HG03060 (cell line): ENCODE results near the gene MYO18A.

Source experiments
- ATAC-seq: cut with Tn5 transposase; IDR thresholded peaks from one replicate; pipeline ENCODE4 v1.9.1; 2021; ENCODE audit warnings: low read depth, moderate number of reproducible peaks; ENCODE audit not compliant: unreplicated experiment

The MYO18A gene

GRCh38 chr17:29060475-29060874 lies 119.7 kb downstream of the MYO18A start:
- no peak for ATAC-seq

DNA sequence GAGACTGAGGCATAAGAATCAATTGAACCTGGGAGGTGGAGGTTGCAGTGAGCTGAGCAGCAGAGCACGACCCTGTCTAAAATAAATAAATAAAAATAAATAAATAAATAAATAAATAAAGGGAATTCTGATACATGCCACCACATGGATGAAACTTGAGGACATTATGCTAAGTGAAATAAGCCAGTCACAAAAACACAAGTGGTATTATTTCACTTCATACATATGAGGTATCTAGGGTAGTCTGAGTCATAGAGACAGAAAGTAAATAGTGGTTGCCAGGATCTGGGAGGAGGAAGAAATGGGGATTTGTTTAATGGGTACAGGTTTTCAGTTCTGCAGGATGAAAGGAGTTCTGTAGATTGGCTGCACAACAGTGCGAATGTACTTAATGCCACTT lies 120.9 kb downstream of the MYO18A start:
- no peak for ATAC-seq

DNA sequence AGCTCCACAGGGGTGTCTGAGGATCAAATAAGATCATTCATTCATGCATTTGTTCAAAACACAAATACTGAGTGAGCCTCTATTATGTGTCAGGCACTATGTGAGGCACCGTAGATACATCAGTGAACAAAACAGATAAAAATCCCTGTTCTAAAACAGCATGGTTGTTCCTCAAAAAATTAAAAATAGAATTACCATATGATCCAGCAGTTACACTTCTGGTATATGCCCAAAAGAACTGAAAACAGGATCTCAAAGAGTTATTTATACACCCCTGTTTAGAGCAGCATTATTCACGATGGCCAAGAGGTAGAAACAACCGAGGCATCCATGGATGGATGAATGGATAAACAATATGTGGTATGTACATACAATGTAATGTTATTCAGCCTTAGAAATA lies 121.8 kb downstream of the MYO18A start:
- ATAC-seq: no peak

GRCh38 chr17:29057361-29057760 lies 122.8 kb downstream of the MYO18A start:
- ATAC-seq: no peak

GRCh38 chr17:29054835-29055234 lies 125.4 kb downstream of the MYO18A start:
- ATAC-seq: no peak

GRCh38 chr17:29051731-29052130 lies 128.5 kb downstream of the MYO18A start:
- ATAC-seq: no peak

GRCh38 chr17:29051194-29051593 lies 129.0 kb downstream of the MYO18A start:
- ATAC-seq: no peak

- no peak for ATAC-seq
These were observed 130.0 kb downstream of the MYO18A start for GRCh38 chr17:29050176-29050575.

GRCh38 chr17:29049541-29050145 lies 130.6 kb downstream of the MYO18A start:
- no peak for ATAC-seq

- ATAC-seq: no peak
These were observed 131.5 kb downstream of the MYO18A start for GRCh38 chr17:29048440-29049368.

GRCh38 chr17:29046473-29046839 lies 133.7 kb downstream of the MYO18A start:
- no peak for ATAC-seq

DNA sequence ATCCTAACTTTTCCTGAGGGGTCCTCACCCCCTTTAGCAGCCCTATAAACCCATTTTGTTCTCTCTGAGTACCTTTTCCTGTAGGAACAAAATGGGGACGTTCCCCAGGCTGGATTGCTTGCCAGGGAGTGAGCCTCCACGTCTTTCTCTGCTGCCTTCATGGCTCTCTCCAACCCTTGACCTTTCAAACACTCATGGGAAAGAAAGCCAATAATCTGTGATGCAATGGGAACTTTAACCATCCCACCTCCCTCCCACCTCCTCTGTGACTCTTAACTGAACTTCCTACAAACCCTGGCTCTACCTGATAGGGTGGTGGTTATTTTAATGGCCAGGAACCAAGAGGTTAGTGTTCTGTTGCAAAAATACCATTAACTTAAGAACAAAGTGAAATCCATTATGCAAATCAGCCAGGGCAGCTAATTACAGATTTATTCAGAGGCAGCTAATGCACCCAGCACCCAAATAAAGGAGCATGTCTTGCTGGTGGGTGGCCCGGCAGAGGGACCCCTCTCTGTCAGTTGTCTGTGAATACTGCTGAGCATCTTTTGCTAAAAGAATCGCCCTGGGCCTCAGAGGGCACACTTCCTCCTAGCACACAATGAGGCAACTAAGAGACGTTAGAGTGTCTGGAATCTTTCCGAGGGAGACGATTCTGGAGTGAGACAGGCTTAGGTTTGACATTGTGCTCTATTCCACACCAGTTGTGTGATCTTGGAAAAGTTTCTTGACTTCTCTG lies 134.3 kb downstream of the MYO18A start:
- ATAC-seq: no peak

DNA sequence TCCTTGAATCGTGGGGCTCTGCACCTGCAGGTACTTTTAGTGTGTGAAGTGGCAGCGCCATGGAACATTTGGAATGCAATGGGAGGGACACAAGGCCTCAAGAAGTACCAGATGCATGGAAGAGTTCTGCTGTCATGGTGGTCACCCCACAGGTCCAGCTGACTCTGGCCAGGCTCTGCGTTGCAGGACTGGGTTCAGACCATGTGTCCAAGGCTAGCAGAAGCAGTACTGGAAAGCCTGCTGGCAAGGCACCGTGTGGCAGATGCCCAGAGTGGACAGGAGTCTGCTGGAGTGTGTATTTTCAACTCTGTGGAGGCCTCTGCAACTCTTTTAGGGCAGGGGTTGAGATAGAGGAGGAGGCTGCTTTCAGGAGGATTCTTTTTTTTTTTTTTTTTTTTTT lies 135.2 kb downstream of the MYO18A start:
- no peak for ATAC-seq

DNA sequence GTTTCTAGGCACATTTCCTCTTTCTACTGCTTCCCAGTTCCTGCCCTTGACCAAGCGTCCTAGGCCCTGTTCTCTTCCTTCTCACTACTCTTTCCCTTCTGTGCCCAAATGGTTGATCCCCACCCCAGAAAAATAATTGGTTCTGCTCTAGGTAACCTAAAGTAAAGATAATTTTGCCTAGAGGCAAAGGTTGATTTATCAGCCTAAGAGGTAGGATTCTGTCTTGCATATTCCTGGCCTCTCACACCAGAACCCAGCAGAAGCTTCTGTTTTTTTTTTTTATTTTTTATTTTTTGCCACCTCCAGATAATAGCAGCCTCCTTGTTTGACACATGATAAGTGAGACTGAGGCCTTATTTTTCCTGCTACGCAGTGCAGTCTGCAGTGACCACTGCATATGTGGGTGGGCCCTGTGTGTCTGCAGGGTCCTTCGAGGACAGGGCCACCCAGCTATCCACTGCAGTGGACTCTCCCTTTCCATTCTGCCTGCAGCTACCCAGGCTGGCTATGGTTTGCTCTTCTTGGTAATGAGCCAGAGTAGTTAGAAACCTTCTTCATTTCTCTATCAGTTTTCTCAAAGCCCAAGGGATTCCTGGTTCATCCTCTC lies 136.6 kb downstream of the MYO18A start:
- no peak for ATAC-seq

- no peak for ATAC-seq
These were observed 137.3 kb downstream of the MYO18A start, which contains the start of gene PIPOX for GRCh38 chr17:29042679-29043538. PIPOX (plus strand) TSS chr17:29043141; CDS start chr17:29043226, 85 bp downstream.

DNA sequence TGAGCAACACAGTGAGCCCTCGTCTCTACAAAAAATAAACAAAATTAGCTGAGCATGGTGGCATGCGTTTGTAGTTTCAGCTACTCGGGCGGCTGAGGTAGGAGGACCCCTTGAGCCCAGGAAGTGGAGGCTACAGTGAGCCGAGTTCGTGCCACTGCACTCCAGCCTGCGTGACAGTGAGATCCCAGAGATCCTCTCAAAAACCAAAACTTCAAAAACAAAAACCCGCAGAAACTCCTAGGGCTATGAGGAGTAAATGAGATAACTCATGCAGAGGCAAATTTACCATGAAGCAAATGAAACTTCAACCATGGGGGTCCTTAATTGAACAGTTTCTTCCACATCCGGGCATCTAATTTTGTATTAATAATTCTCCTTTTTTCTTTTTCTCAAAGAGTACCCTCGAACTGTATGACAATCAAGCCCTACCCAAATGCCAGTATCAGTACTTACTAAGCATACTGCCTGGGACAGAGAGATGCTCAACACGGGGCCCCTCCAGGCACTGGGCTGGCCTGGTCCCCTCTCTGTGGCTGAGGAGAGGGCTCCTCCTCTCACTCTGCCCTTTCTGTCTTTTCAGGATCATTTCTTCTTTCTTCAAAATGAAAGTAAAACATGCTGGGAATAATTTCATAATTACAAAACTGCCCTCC lies 138.0 kb downstream of the MYO18A start:
- no peak for ATAC-seq

DNA sequence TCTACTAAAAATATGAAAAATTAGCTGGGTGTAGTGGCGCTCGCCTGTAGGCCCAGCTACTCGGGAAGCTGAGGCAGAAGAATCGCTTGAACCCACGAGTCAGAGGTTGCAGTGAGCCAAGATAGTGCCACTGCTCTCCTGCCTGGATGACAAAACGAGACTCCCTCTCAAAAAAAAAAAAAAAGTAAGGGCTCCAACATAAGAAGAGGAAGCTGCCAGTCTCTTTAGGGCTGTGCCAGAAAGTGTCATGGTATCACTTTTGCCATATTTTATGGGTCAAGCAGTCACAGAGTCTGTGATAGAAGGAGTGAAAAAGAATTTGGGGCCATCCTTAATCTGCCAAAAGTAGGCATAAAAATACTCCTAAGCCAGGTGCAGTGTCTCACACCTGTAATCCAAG lies 138.6 kb downstream of the MYO18A start:
- no peak for ATAC-seq

DNA sequence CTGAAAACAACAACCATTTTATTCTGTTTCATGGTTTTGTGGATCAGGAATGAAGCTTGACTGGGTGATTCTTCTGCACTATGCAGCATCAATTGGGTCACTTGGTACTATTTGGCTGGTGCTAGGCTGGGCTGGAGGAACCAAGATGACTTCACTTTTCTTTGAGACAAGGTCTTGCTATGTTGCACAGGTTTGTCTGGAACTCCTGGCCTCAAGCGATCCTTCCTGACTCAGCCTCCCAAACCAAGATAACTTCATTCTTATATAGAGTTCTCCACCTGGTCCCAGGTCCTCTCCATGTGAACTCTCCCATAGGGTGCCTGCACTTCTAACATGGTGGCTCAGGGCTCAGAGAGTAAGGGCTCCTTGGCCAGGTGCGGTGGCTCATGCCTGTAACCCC lies 139.1 kb downstream of the MYO18A start:
- ATAC-seq: no peak
